NCI-H1092 (cell line): ENCODE data around the gene SHISA4.
"Not testable (repeated sequence)": the region's sequence is repeated elsewhere in the genome, so short reads cannot be mapped to it uniquely, and the experiment has no call there.

Experiments
- DNase-seq: peaks from one replicate; lab custom pipeline; 2025; lab: John Stamatoyannopoulos, UW

The SHISA4 gene

GRCh38 chr1:201930803-201931202, 42.1 kb downstream of the SHISA4 start:
- no peak for DNase-seq

- no peak for DNase-seq
These were observed 45.2 kb downstream of the SHISA4 start for GRCh38 chr1:201933840-201934430.

GRCh38 chr1:201937624-201938213, 49.0 kb downstream of the SHISA4 start:
- no peak for DNase-seq

- DNase-seq = no peak
These were observed 49.8 kb downstream of the SHISA4 start for GRCh38 chr1:201938440-201939035.

GRCh38 chr1:201939148-201939547, 50.5 kb downstream of the SHISA4 start:
- DNase-seq = no peak

GRCh38 chr1:201939574-201939973, 50.9 kb downstream of the SHISA4 start:
- no peak for DNase-seq

GRCh38 chr1:201940316-201940715, 51.6 kb downstream of the SHISA4 start:
- not testable (repeated sequence) for DNase-seq

GRCh38 chr1:201941420-201942128, 52.9 kb downstream of the SHISA4 start:
- no peak for DNase-seq

GRCh38 chr1:201942129-201942495, 53.4 kb downstream of the SHISA4 start:
- no peak for DNase-seq
